Natural killer cell (primary cell): Measurements from ENCODE around the gene TOB2. TPM values are rescaled to one million over a fixed set of nuclear protein-coding genes. Genes with fewer than 3 reads are reported as not detected.

ENCODE experiments used
- ATAC-seq, 3 donors: fragments of 150-1000 bp in 2 of 3; fragments of 200-7000 bp in 1 of 3; cut with Tn5 transposase; 1 replicate in 1 of 3; 2 replicates in 2 of 3; pipeline ENCODE4 v1.10.0; 2021; ENCODE audit warnings: mild to moderate bottlenecking in 2 of 3, moderate library complexity in 2 of 3
- DNase-seq, 2 donors: peaks; one replicate each; pipeline versions ENCODE4 v3.0.0 to v3.0.0-alpha.2; 2013 to 2021; ENCODE audit warnings: mixed read lengths in 1 of 2
- H3K27ac ChIP-seq: one replicate; pipeline ENCODE4 v1.5.1; 2013; ENCODE audit warnings: mild to moderate bottlenecking, low read length
- H3K27me3 ChIP-seq: one replicate; pipeline ENCODE4 v1.6.1; 2013; ENCODE audit warnings: low read length; ENCODE audit not compliant: control insufficient read depth, insufficient read depth
- H3K36me3 ChIP-seq: one replicate; pipeline ENCODE4 v1.6.1; 2013; ENCODE audit warnings: low read length; ENCODE audit not compliant: control insufficient read depth, insufficient read depth
- H3K4me1 ChIP-seq: one replicate; pipeline ENCODE4 v1.6.1; 2013; ENCODE audit warnings: low read length; ENCODE audit not compliant: control insufficient read depth, insufficient read depth
- H3K4me3 ChIP-seq: one replicate; pipeline ENCODE4 v1.5.1; 2013; ENCODE audit warnings: low read length
- H3K9me3 ChIP-seq: one replicate; pipeline ENCODE4 v1.6.1; 2013; ENCODE audit warnings: low read length; ENCODE audit not compliant: control insufficient read depth, insufficient read depth
- H3K27ac Mint-ChIP-seq, 2 donors: one replicate each; pipeline ENCODE4 v1.8.0; 2022; ENCODE audit warnings: mild to moderate bottlenecking in 2 of 2, mixed read lengths in 2 of 2, moderate library complexity in 1 of 2
- H3K27me3 Mint-ChIP-seq, 2 donors: one replicate each; pipeline ENCODE4 v1.8.0; 2022; ENCODE audit warnings: low read depth in 2 of 2, mixed read lengths in 2 of 2
- H3K36me3 Mint-ChIP-seq: one replicate; pipeline ENCODE4 v1.8.0; 2022; ENCODE audit warnings: mixed read lengths
- H3K4me1 Mint-ChIP-seq, 2 donors: one replicate each; pipeline ENCODE4 v1.8.0; 2022; ENCODE audit warnings: mixed read lengths in 2 of 2
- H3K4me3 Mint-ChIP-seq: one replicate; pipeline ENCODE4 v1.8.0; 2022; ENCODE audit warnings: mild to moderate bottlenecking, moderate library complexity, mixed read lengths
- H3K9me3 Mint-ChIP-seq, 2 donors: one replicate each; pipeline ENCODE4 v1.8.0; 2022; ENCODE audit warnings: mixed read lengths in 2 of 2
- CTCF ChIP-seq: fragments of 200-600 bp; IDR thresholded peaks from one replicate; pipeline ENCODE4 v1.8.0; 2022; ENCODE audit warnings: antibody characterized with exemption
- WGBS: methylation state at CpG from one replicate; pipeline ENCODE4 v1.1.7; 2013; ENCODE audit warnings: missing lambda C conversion rate; ENCODE audit not compliant: insufficient coverage; 5-methylcytosine and 5-hydroxymethylcytosine counted together
- intact Hi-C: fragments of 100-400 bp; cut with micrococcal nuclease; formaldehyde crosslinking; loops from one replicate; pipeline ENCODE4 v1.14.2; 2022
- total RNA-seq, 4 donors: library from RNA; stranded (reverse); fragments of 120-200 nt in 1 of 4; gene quantifications; one replicate each; pipeline versions ENCODE4 v1.2.3 to v1.2.4, GENCODE V29; 2013 to 2022

The TOB2 gene
- total RNA-seq = 10 to 100 TPM; 26.4 to 42.2 (median 32.6) TPM
- total RNA-seq (2013) = 21.0 TPM

GRCh38 chr22:41446639-41447434, at the start of gene TOB2:
TOB2 (minus strand) TSS chr22:41446801; CDS start chr22:41437345, 9,456 bp downstream.
- under 1% methylated on average over 85 of the region's 85 CpGs for WGBS
- peaks cover 31% of the 10 kb centered on the region for H3K4me1 ChIP-seq
- no peak for TF ChIP-seq CTCF
- Mint-ChIP-seq H3K4me1 (peaks cover 35 to 54% of the 10 kb centered on the region in 2 donors), H3K9me3 (no peaks in the 10 kb centered on the region), H3K4me3 (peak within 1 kb of the TSS; percentile 93), H3K27ac (peak within 1 kb of the TSS; percentile 93 to 99), H3K27me3 (no peaks in the 10 kb centered on the region), H3K36me3 (no peaks in the 10 kb centered on the region)
- intact Hi-C loops = loop anchor here (2.0 kb wide), 1 partner anchor 42 kb away; no protein-coding TSS in a partner anchor
- H3K4me3 ChIP-seq = peak within 1 kb of the TSS; percentile 91
- H3K27ac ChIP-seq = peak within 1 kb of the TSS; percentile 100
- DNase-seq = peak; percentile 94 to 98
- ATAC-seq = peak; percentile 71 to 91 (median 75)
- no peaks in the 10 kb centered on the region for H3K9me3 ChIP-seq
- no peaks in the 10 kb centered on the region for H3K36me3 ChIP-seq
- H3K27me3 ChIP-seq = no peaks in the 10 kb centered on the region

- DNase-seq = no peak
- Histone ChIP-seq H3K9me3 (no peaks in the 10 kb centered on the region), H3K36me3 (peaks cover 2% of the 10 kb centered on the region), H3K27me3 (no peaks in the 10 kb centered on the region), H3K27ac (no peak overlapping the region), H3K4me1 (no peaks in the 10 kb centered on the region), H3K4me3 (no peak overlapping the region)
- no peak for ATAC-seq
- H3K36me3 Mint-ChIP-seq = no peaks in the 10 kb centered on the region
- 100% methylated on average over 1 of the region's 5 CpGs for WGBS
- H3K27ac Mint-ChIP-seq = no peak overlapping the region
- intact Hi-C loops = no loop called here
- TF ChIP-seq CTCF = no peak
- H3K27me3 Mint-ChIP-seq = no peaks in the 10 kb centered on the region
- H3K9me3 Mint-ChIP-seq = no peaks in the 10 kb centered on the region
- H3K4me1 Mint-ChIP-seq = peaks cover 20 to 40% of the 10 kb centered on the region in 2 donors
- H3K4me3 Mint-ChIP-seq = no peak overlapping the region
Observed at GRCh38 chr22:41491374-41492100, 44.9 kb upstream of the TOB2 start.

- no peak for TF ChIP-seq CTCF
Observed at GRCh38 chr22:41488596-41489385, 42.2 kb upstream of the TOB2 start.

More at GRCh38 chr22:41488596-41489385, 42.2 kb upstream of the TOB2 start:
- Mint-ChIP-seq H3K4me3 (no peak overlapping the region), H3K9me3 (no peaks in the 10 kb centered on the region), H3K36me3 (no peaks in the 10 kb centered on the region), H3K27me3 (no peaks in the 10 kb centered on the region), H3K4me1 (peaks cover 20 to 51% of the 10 kb centered on the region in 2 donors), H3K27ac (peak overlapping the region in 1 of 2 donors; percentile 31)
- Histone ChIP-seq H3K9me3 (no peaks in the 10 kb centered on the region), H3K27me3 (no peaks in the 10 kb centered on the region), H3K4me1 (peaks cover 5% of the 10 kb centered on the region), H3K4me3 (no peak overlapping the region), H3K36me3 (no peaks in the 10 kb centered on the region), H3K27ac (no peak overlapping the region)
- 89% methylated on average over 3 of the region's 3 CpGs for WGBS
- no peak for ATAC-seq
- intact Hi-C loops = no loop called here
- no peak for DNase-seq
